Measurements from ENCODE around the gene APP.

The APP gene

DNA sequence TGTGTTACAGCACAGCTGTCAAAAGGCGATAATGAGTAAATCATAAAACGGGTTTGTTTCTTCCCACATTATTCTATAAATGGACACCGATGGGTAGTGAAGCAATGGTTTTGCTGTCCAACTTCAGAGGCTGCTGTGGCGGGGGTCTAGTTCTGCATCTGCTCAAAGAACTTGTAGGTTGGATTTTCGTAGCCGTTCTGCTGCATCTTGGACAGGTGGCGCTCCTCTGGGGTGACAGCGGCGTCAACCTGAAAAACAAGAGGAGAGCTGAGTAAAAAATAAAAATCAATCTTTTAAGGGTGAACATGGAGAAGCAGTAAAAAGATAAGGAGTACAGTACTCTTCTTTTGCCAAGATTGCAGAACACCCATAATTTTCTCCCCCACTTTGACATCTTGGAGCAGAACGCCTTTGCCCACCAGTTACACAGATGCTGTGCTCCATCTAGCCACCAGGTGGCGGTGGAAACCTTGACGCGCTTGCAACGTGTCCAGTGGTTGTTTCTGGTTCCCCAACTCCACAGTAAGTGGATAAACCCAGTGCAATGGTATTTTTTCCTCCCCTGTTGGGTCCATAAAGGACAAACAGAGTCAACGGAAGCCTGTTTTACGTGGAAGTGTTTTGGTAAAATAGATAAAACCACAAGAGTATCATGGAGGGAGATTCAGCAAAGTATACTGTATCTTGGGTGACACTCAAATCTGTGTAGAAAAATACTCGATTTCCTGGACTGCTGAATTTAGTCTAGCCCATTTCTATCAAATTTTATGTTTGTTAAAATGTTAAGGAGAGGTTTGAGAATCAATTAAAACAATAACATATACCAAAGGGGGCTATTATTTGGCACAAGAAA is 288.8 kb downstream of the APP start:
- DNase-seq (ENCODE audit: low read depth) = peak; percentile 84
- no peak overlapping the region for H3K4me3 ChIP-seq (ENCODE audit: low read depth, low read length)
- TF ChIP-seq, protein P1, sequence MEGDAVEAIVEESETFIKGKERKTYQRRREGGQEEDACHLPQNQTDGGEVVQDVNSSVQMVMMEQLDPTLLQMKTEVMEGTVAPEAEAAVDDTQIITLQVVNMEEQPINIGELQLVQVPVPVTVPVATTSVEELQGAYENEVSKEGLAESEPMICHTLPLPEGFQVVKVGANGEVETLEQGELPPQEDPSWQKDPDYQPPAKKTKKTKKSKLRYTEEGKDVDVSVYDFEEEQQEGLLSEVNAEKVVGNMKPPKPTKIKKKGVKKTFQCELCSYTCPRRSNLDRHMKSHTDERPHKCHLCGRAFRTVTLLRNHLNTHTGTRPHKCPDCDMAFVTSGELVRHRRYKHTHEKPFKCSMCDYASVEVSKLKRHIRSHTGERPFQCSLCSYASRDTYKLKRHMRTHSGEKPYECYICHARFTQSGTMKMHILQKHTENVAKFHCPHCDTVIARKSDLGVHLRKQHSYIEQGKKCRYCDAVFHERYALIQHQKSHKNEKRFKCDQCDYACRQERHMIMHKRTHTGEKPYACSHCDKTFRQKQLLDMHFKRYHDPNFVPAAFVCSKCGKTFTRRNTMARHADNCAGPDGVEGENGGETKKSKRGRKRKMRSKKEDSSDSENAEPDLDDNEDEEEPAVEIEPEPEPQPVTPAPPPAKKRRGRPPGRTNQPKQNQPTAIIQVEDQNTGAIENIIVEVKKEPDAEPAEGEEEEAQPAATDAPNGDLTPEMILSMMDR (conservative IDR thresholded peaks at IDR 0.05; ENCODE audit: low read depth, low read length) = peak; percentile 99

DNA sequence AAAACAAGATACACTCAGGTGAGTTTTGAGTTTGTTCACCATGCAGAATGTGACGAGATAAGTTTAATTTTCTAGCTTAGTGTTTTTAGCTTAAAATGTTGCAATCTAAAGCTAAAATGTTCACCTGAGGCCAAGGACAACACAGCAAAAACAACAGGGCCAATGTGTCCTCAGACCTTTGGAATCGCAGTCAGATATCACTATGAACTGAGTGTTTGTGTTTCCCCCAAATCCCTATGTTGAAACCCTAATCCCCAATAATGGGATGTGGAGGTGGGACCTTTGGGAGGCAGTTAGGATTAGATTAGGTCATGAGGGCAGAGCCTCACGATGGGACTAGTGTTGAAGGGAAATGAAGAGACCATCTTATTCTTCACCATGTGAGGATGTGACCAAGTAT is 291.4 kb downstream of the APP start:
- H3K4me3 ChIP-seq (ENCODE audit: low read depth, low read length) = no peak overlapping the region
- TF ChIP-seq, protein P1 (conservative IDR thresholded peaks at IDR 0.05; ENCODE audit: low read depth, low read length) = no peak
- no peak for DNase-seq (ENCODE audit: low read depth)

GRCh38 chr21:25878344-25878743 is 292.2 kb downstream of the APP start:
- TF ChIP-seq, protein P1 (conservative IDR thresholded peaks at IDR 0.05; ENCODE audit: low read depth, low read length) = no peak
- DNase-seq (ENCODE audit: low read depth) = peak; percentile 32

GRCh38 chr21:25872271-25872670 is 298.3 kb downstream of the APP start:
- no peak overlapping the region for H3K4me3 ChIP-seq (ENCODE audit: low read depth, low read length)
- DNase-seq (ENCODE audit: low read depth) = no peak
- TF ChIP-seq, protein P1 (conservative IDR thresholded peaks at IDR 0.05; ENCODE audit: low read depth, low read length) = peak; percentile 11

More at GRCh38 chr21:25878344-25878743, 292.2 kb downstream of the APP start:
- H3K4me3 ChIP-seq (ENCODE audit: low read depth, low read length) = no peak overlapping the region

DNA sequence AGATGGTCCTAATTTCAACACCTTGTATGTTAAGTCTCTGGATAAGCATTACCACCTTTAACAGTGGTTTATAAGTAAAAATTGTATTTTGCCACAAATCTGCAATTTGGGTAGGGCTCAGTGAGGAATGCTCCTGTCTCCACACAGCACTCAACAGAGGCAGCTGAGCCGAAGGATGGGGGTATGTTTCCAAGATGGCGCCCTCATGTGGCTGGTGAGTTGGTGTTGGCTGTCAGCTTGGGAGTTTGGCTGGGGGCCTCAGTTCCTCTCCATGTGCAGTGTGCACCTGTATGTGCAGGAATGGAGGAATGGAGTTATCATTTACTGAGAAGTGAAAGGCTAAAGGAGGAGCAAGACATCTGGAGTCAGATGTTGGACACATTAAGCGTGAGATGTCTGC is 299.0 kb downstream of the APP start:
- H3K4me3 ChIP-seq (ENCODE audit: low read depth, low read length) = no peak overlapping the region
- TF ChIP-seq, protein P1 (conservative IDR thresholded peaks at IDR 0.05; ENCODE audit: low read depth, low read length) = peak; percentile 26
- no peak for DNase-seq (ENCODE audit: low read depth)

DNA sequence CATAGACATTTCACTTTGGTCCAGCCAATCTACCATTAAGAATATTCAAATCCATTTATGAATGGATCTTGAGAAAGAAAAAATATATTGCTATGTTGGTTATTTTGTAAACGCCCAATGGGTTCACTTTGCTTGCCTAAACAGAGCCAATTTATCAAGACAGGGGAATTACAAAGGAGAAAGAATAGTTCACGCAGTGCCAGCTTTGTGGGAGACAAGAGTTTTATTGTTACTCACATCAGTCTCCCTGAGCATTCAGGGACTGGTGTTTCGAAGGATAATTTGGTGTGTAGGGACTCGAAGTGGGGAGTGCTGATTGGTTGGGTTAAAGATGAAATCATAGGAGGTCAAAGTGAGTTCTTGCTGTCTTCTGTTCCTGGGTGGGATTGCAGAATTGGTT is 300.5 kb downstream of the APP start:
- TF ChIP-seq, protein P1 (conservative IDR thresholded peaks at IDR 0.05; ENCODE audit: low read depth, low read length) = no peak
- H3K4me3 ChIP-seq (ENCODE audit: low read depth, low read length) = no peak overlapping the region
- no peak for DNase-seq (ENCODE audit: low read depth)

DNA sequence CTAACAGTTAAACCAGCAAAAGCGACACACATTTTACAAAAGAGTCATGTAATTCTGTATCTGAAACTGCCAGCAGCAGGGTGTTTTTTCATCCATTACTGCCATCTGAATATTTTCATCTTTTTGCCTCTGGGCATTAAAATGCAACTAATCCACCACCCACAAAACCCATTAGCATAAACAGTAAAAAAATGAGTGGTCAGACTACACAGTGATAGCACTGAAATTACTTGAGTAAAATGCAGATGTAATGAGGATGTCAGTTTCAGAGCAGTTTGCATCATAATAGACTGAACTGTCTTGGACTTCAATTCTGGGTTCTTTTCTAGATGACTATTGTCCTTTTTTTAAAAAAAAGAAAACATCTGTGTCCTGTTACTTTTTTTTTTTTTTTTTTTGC is 303.5 kb downstream of the APP start:
- no peak overlapping the region for H3K4me3 ChIP-seq (ENCODE audit: low read depth, low read length)
- TF ChIP-seq, protein P1 (conservative IDR thresholded peaks at IDR 0.05; ENCODE audit: low read depth, low read length) = no peak
- DNase-seq (ENCODE audit: low read depth) = no peak

All from choroid plexus epithelial cell (primary cell).